OCI-LY7 (cell line): Measurements from ENCODE around the gene WFDC10B.

Source experiments
- CTCF ChIP-seq: fragments of 200-600 bp; sonication (generic); conservative IDR thresholded peaks from 2 replicates; pipeline ENCODE4 v1.5.1; 2014; ENCODE audit warnings: mild to moderate bottlenecking, antibody characterized with exemption, low read length, moderate library complexity, mixed read lengths
- EZH2phosphoT487 ChIP-seq: fragments of 200-600 bp; sonication (generic); IDR thresholded peaks from 2 replicates; pipeline ENCODE4 v1.6.1; 2018; ENCODE audit warnings: low read depth, borderline replicate concordance, mild to moderate bottlenecking, mixed run types, antibody characterized with exemption, low read length, moderate library complexity, mixed read lengths

DNA sequence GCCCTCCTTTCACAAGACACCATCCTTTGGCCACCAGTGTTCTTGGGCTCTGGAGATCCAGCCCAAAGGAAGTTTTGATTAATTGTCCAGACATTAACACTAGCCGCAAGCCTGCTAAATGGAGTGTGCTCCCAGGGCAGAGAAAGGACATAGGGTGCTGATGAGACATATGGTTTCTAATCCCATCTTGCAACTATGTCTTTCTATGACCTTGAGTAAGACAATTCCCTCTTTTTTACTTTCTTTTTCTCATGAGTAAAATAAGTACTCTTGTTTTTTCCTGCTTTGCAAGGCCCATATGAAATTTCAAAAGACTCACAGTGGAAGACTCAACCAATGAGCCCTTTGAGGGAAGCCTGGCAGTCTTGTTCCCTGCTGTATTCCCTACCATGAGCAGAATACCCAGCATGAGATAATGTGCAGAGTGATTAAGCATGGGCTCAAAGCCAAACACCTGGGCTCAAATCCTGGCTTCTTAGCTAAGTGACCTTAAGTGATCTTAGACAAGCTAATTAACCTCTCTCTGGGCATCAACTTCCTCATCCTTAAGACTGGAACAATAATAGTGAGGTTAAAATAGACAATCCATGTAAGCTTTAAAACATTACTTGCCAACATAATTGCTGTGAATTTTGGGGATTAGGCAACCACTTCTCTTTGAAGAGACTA lies at the start of gene WFDC10B:
- TF ChIP-seq CTCF (no peak), EZH2phosphoT487 (no peak)
